Activated naive CD8-positive, alpha-beta T cell treated with anti-CD3 and anti-CD28 coated beads, Interleukin-2, amount 50 U/mL, for 16 hours (primary cell): ENCODE data around the gene CMKLR1.

Source experiments
- DNase-seq: peaks from one replicate; pipeline ENCODE4 v3.0.0-alpha.2; 2020; ENCODE audit warnings: low read depth, low spot score

CMKLR1 gene

DNA sequence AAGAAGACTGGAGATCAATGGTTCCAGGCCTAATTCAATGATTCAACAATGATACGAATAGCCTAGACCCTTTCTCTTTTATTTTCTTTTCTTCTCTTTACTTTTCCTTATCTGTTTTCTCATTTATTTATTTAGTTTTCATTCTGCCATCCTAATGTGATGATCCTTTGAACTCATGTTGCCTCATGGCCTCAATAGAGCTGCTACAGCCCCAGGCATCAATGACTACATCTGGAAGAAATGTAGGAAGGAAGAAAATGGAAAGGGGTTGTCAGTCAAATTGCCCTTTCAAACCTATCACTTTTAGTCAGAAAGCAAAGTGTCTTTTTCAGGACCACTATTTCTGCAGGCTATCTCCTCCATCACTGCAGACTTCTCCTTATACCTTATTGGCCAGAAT is 69.9 kb downstream of the CMKLR1 start:
- no peak for DNase-seq

DNA sequence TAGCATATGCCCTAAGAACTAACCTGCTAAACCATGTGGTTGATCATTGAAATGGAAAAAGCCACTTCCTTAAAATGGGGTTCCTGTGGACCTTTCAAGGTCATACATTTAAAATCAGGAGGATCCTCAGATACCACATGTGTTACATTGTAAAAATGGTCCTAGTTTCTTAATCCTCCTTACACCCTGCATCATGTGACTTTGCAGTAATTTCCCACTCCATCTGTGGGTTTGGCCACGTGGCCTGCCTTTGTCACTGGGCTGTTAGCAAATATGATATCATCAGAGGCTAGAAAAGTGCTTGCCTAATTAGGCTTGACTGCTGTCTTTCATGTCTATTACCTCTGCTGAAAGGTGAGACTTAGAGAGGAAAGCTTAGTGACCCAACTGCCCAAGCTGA is 70.7 kb downstream of the CMKLR1 start:
- no peak for DNase-seq

DNA sequence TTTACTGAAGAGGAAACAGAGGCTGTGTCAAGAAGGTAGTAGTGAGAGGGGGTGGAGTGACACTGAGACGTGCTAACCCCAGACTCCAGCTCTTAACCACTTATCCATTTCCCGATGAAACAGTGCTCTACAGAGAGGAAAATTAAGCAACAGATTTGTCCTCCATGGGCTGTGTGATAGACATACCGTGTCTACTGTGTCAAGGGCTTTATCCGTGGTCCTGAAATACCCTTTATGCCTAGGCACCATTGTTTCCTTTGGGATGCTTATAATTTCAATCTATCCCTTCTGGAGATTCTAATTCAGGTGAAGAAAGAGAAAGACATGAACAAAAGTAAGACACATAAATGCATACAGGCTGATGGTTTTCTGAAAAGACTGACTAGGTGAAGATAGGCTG is 71.7 kb downstream of the CMKLR1 start:
- no peak for DNase-seq

DNA sequence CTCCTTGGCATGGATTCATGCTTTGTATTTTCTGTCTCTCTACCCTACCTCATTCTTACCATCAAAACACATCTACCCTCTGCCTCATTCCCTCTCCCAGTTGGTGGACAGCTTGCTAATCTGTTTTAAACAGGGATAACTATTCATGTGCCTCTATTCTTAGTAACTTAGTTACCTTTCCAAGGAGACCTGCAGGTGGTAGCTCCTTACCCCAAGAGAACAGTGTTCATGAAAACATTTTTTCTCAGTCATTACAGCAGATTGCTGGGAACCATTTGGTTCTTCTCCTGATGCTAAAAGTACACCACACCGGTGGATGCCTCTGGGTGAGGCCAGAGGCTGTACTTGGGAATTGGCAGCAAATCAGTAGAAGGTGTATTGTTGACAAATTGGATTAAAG is 73.0 kb downstream of the CMKLR1 start:
- no peak for DNase-seq

DNA sequence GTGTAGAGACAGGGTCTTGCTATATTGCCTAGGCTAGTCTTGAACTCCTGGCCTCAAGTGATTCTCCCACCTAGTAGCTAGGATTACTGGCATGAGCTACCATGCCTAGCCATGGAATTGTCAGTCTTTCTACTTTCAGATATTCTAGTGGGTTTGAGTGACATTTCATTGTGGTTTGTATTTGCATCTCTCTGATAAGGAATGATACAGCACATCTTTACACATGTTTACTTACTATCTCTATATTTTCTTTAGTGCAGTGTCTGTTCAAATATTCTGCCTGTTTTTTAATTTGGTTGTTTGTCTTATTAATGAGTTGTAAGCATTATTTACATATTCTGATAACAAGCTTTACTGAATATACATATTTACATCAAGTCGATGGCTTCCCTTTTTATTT is 73.6 kb downstream of the CMKLR1 start:
- no peak for DNase-seq

DNA sequence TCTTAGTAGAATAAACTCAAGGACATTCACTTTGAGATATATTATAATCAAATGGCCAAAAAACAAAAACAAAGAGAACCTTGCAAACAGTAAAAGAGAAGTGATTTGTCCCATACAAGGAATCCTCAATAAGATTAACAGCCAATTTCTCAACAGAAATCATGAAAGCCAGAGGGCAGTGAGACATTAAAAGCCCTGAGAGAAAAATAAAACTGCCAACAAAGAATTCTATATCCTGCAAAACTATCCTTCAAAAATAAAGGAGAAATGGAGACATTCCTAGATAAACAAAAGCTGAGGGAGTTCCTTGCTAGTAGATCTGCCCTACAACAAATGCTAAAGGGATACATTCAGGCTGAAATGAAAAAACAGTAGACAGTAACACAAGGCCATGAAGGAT is 78.1 kb downstream of the CMKLR1 start:
- DNase-seq = no peak

DNA sequence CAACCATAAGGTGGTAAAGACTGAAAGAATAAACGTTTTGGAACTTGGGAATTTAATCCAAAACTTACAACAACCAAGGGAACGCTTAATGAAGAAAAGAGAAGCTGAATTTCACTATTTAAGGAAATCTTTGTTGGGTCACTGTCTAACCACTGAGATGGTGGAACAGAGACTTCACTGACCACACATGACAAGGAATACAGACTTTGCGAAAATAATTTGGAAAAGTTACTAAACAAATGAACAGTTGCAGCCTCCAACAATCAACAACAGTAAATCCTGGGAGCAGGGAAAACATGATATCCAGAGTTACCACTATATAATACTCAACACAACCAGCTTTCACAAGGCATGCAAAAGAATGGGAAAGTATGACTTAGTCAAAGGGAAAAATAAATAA is 79.1 kb downstream of the CMKLR1 start:
- DNase-seq = no peak

DNA sequence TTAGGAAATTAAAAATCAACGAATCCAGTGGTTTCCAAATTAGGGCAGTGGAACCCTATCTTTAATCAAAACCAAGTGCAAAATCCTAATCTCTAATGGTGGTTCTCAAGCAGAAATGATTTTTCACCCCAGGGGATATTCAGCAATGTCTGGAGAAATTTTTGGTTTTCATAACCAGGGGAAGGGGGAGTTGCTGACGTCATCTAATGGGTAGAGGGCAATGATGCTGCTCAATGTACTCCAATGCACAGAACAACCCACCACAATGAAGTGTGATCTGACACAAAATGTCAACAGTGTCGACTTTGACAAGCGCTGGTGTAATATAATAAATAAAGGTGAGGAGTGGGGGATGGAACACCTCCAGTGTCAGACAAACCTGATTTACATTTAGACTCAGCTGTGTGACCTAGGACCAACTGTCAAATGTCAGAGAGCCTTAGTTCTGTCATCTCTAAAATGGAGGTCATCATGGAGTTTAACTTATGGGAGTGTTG is 81.5 kb downstream of the CMKLR1 start:
- DNase-seq = no peak

DNA sequence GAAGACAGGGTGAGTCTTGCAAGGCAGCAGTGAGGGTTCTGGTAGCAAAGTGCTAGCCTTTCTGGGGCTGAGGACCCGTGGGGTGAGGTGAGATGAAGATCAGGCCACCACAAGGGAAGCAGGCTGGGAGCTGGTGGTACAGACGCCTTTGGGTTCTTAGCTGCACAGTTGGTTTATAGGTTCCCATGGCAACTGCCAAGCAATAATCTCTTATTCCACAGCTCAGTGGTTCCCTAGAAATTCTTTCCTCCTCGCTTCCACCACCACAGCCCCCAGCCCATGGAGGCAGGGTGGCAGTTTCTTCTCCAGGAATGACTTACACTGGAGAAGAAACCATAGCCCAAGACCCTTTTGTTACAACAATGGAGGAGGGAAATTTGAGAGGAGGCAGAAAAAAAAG is 82.1 kb downstream of the CMKLR1 start:
- DNase-seq = no peak

DNA sequence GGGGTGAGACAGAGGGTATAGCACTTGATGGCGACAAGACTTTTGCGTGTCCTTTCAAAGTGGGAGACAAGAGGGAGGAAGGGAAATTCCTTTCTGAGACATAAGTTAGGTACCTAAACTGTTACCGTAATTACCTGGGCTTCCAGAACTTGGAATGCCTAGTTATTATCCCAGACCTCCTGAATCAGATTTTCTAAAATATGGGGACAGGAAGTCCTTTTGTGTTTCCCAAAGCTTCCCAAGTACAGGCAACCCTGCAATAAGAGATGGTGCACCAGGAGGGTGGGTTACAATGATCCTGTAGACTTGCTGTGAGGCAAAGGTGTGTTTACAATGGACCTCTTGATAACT is 83.9 kb downstream of the CMKLR1 start:
- no peak for DNase-seq

DNA sequence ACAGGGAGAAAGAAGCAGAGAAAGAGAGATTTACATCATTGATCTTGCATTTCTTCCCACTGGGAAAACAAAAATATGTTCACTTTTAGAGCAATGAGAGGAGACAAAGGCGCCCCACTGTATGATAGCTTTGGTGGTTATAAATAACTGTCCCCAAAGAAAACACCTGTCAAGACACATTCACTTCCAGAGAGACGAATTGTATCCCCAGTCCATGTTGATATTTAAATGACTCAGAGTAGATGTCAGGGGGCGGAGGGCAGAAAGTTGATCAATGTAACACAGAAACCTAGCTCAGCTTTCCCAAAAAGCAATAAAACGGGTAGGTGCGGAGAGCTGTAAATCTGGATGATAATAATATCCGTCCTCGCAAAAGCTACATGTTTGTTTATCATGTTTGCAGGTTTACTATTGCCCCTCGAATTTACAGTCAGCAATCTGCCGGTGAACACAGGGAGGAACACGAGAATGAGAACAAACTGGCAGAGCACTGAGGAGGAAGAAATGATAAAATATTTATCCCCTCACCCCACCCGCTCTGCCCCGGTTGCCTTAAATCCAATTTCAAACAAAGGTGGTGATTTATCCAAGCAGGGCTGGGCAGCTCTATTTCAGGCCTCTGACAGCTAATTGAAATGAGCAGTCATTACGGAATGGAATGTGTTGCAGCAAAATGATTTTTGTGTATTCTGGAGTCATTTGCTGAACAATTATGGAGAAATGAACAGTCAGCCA is 84.4 kb downstream of the CMKLR1 start:
- DNase-seq = no peak

DNA sequence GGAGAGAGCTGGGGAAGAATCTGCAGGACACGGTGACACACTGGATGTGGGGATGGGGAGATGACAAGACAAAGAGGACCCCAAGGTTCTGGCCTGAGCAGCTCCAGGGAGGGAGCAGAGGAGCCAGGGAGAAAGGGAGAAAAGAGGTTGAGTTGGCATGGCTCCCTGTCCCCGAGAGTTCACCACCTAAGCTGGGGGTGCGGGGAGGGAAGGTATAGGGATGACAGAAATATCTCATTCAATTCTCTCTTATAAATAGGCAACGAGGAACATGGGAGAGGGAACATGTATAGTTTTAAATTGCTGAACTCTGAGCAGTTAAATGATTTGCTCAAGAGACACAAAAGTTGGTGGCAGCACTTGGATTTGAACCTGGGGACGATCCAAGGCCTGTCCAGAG is 85.1 kb downstream of the CMKLR1 start:
- DNase-seq = no peak

DNA sequence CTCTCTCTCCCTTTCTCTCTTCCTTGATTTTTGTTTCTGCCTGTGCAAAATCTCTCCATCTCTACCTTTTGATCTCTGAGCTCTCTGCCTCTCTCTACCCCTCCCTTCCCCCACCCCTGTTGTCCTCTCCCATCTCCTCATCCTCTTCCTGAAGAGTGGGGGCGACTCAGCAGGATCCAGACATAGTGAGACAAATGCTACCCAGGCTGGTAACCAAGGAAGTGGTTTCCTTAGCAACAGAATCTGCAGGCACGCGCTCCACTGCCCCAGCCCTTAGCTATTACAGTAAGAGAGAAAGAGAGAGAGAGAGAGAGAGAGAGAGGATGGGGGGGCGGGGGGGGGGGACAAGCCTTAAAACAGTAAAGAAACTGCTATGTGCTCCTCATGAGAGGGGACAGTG is 85.6 kb downstream of the CMKLR1 start:
- DNase-seq = no peak

DNA sequence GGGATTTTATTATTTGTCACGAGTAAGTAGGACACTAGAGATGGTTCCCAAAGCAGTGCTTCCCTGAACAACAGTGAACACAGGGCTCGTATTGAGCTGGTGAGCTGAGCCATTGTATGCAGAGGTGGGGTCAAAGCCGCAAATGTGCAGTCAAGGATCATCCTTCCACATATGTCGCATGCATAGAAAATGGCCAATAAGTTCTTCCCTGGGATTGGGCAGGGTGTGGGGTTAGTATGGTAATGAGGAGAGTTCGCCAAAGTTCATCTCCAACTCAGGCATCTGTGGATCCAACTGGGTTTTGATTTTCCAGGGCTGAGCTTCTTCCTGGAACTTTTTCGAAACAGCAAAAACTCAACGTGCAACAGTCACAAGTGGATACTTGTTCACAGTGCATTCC is 86.6 kb downstream of the CMKLR1 start:
- DNase-seq = no peak

DNA sequence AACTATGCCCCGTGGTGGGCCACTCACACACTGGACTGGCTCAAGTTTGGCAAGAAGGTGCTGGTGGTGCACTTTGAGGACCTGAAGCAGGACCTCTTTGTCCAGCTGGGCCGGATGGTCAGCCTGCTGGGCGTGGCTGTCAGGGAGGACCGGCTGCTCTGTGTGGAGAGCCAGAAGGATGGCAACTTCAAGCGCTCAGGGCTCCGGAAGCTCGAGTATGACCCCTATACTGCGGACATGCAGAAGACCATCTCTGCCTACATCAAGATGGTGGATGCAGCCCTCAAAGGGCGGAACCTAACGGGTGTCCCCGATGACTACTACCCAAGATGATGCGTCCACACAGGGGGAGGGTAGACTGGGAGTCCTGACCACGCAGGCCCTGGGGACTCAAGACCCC is 91.1 kb downstream of the CMKLR1 start:
- no peak for DNase-seq

DNA sequence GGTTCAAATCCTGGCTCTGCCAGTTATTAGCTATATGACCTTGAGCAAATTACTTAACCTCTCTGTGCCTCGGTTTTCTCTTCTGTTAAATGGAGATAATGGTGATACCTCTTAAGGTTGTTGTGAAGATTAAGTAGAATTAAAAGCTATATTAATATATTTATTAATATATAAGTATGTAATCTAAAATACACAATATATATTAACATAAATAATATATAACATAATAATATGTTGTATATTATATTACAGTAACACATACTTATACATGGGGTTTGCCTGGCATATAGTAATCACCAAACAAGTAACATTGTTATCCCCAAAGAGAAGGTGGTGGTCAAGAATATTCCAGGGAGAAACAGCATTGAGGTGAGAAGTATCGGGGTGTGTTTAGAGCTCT is 92.0 kb downstream of the CMKLR1 start:
- DNase-seq = no peak

DNA sequence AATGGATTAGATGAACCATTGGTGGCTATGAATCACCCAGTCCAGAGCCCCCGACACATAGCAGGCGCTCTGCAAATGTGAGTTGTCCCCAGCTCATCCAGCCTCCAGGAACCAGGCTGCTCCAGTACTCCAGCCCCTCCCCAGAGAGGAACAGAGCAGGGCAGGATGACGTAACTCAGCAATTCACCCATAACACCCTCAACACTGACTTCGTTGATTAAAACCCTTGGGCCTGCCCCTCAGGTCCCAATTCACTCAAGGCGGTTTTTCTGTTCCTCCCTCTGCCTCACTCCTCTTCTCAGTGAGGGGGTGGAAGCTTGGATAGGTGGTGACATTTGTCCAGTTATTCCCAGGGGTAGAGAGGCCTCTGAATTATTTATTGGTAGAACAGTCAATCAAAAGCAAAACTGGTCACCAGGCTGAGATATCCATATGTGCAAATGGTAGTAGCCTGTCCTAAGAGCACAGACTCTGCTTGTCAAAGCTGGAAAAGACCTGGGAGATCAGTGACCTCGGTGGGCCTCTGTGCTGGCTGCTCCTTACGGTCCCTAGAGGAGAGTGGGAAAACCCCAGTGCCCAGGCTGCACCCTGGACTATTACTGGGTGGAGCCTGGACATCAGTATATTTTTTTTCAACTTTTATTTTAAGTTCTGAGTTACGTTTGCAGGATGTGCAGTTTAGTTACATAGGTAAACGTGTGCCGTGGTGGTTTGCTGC is 97.0 kb downstream of the CMKLR1 start:
- DNase-seq = no peak

DNA sequence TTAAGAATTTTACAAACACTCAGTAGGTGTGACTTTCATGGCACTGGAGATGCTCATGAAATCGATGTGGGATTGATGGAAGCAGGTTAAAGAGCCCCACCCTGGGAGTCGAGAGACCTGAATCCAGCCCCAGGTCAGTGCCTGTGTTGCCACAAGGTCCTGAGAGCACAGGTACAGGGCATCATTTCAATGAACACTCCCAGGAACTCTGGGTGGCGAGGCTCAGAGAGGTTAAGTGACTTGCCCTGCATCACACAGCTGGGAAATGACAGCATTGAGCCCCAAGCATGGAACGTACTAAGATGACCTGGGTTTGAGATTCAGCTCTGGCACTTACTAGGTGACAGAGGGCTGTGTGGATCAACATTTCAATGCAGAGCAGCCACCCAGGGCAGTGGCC is 98.2 kb downstream of the CMKLR1 start:
- DNase-seq = no peak

DNA sequence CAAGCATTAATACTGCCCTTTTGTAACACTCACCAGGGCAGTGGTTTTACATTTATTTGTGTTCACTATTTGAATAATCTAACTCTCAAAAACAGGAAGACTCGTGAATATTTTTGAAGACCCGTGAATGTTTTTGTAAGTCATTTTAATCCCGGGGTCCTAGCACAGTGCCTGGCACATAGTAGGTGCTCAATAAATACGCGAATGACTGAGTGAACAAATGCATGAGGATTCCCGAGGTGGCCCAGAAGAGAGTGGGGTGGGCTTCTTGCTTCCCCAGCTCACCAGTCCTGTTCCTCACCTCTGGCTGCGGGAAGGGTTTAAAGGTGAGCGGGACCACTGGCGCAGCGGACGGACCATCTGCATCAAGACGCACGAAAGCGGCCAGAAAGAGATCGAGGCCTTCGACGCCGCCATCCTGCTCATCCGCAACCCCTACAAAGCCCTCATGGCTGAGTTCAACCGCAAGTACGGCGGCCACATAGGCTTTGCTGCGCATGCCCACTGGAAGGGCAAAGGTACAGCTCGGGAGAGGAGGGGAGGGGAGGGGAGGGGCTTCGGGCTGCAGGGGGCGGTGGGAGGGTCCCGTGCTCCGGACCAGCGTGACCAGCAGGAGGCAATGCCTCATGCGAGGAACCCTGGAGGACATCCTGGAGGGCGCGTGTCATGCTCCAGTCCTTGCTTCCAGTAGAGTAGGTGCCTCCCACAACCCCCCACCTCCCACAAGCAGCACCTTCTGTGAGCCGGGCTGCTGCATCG is 98.9 kb downstream of the CMKLR1 start:
- DNase-seq = no peak

DNA sequence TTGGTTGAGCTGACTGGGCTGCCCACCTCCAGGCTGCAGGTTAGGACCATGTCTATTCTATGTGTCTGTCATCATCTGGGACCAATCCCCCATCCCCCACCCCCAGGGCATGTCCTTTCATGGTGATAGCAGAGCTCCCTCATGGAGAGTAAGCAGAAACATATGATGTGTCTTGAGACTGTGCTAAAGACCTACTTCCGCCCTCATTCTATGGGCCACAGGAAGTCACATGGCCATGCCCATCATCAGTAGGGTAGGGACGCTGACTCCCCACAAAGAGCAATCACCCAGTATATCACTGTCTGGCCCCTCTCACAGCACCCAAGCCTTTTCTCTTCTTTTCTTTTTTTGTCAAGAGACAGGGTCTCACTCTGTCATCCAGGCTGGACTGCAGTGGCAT is 99.7 kb downstream of the CMKLR1 start:
- DNase-seq = no peak

DNA sequence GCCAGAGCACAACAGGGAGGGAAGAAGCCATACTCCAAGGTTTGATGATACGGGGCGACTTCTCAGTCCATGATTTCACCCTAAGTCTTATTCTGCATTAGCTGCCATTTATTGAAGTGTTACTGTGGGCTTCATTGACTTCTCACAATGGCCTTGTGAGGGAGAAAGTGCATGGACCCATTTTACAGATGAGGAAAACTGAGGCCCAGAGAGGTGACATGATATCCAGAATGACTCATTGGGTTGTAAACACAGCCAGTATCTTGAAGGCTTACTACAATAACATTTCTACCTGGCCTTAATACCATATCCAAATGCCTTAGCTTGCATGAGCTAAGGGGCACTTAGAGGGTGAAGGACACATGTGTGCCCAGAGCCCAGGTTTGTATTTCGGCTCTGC is 100.6 kb downstream of the CMKLR1 start:
- no peak for DNase-seq
